ENCODE measurements around the gene MICU1. TPM values are rescaled to one million over a fixed set of nuclear protein-coding genes. Genes with fewer than 3 reads are reported as not detected.

MICU1 gene
- polyA plus RNA-seq, 1 experiment: 61.7 TPM

- H3K4me3 ChIP-seq (ENCODE audit: low read depth, low read length): no peak overlapping the region
- no peak for DNase-seq (ENCODE audit: low read depth, low spot score)
- TF ChIP-seq, protein P1, sequence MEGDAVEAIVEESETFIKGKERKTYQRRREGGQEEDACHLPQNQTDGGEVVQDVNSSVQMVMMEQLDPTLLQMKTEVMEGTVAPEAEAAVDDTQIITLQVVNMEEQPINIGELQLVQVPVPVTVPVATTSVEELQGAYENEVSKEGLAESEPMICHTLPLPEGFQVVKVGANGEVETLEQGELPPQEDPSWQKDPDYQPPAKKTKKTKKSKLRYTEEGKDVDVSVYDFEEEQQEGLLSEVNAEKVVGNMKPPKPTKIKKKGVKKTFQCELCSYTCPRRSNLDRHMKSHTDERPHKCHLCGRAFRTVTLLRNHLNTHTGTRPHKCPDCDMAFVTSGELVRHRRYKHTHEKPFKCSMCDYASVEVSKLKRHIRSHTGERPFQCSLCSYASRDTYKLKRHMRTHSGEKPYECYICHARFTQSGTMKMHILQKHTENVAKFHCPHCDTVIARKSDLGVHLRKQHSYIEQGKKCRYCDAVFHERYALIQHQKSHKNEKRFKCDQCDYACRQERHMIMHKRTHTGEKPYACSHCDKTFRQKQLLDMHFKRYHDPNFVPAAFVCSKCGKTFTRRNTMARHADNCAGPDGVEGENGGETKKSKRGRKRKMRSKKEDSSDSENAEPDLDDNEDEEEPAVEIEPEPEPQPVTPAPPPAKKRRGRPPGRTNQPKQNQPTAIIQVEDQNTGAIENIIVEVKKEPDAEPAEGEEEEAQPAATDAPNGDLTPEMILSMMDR (IDR thresholded peaks at IDR 0.05; ENCODE audit: low read depth, low read length): no peak
- no peaks in the 10 kb centered on the region for H3K27me3 ChIP-seq (ENCODE audit: control insufficient read depth, insufficient read depth, low read length)
- ChIA-PET CTCF (interaction anchor here (0.7 kb wide), 1 partner anchor 11 kb away, joined by 3 read pairs; no protein-coding TSS in a partner anchor), POLR2A (no interaction called here)
- H3K9me3 ChIP-seq (ENCODE audit: control insufficient read depth, insufficient read depth, low read length): no peaks in the 10 kb centered on the region
- H3K27ac ChIP-seq (ENCODE audit: low read depth, low read length): no peak overlapping the region
These were observed 24.7 kb downstream of the MICU1 start for GRCh38 chr10:72601144-72601543.

- Histone ChIP-seq H3K4me3 (ENCODE audit: low read depth, low read length) (no peak overlapping the region), H3K9me3 (ENCODE audit: control insufficient read depth, insufficient read depth, low read length) (no peaks in the 10 kb centered on the region), H3K27ac (ENCODE audit: low read depth, low read length) (no peak overlapping the region), H3K27me3 (ENCODE audit: control insufficient read depth, insufficient read depth, low read length) (no peaks in the 10 kb centered on the region)
- no peak for DNase-seq (ENCODE audit: low read depth, low spot score)
- ChIA-PET CTCF (interaction anchor here (0.9 to 1.4 kb wide), 2 partner anchors 12 to 232 kb away, joined by 3 read pairs; no protein-coding TSS in a partner anchor), POLR2A (no interaction called here)
- TF ChIP-seq, protein P1 (IDR thresholded peaks at IDR 0.05; ENCODE audit: low read depth, low read length): no peak
These were observed 26.8 kb downstream of the MICU1 start for GRCh38 chr10:72598769-72599701.

GRCh38 chr10:72597897-72598296 lies 28.0 kb downstream of the MICU1 start:
- H3K27ac ChIP-seq (ENCODE audit: low read depth, low read length): no peak overlapping the region
- peaks cover under 1% of the 10 kb centered on the region; the same call in 1 of the 2 replicates for H3K9me3 ChIP-seq (ENCODE audit: control insufficient read depth, insufficient read depth, low read length)
- no peak for DNase-seq (ENCODE audit: low read depth, low spot score)
- H3K4me3 ChIP-seq (ENCODE audit: low read depth, low read length): no peak overlapping the region
- CTCF ChIA-PET: interaction anchor here (0.6 to 1.4 kb wide), 2 partner anchors 13 to 43 kb away, joined by 3 to 4 read pairs; no protein-coding TSS in a partner anchor
- POLR2A ChIA-PET: no interaction called here
- TF ChIP-seq, protein P1 (IDR thresholded peaks at IDR 0.05; ENCODE audit: low read depth, low read length): no peak
- no peaks in the 10 kb centered on the region for H3K27me3 ChIP-seq (ENCODE audit: control insufficient read depth, insufficient read depth, low read length)

DNA sequence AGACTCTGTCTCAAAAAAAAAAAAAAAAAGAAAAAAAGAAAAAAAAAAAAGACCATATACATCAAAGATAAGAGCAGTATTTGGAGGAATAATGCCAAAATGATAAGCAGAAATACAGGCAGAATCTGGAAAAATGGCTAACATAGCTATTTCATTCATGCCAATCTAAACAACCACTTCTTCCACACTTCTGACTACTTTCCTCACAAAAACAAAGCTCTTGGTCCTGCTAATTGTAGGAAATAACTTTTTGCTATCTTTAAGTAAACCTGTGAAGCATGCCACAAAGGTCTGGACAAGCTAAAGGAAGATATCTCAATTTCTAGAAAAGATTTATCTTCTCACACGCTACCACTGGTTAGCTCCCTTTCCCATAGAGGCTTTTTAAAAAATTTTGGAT lies 30.4 kb downstream of the MICU1 start:
- no peak for DNase-seq (ENCODE audit: low read depth, low spot score)
- peaks cover 4% of the 10 kb centered on the region; the same call in 1 of the 2 replicates for H3K9me3 ChIP-seq (ENCODE audit: control insufficient read depth, insufficient read depth, low read length)
- H3K27me3 ChIP-seq (ENCODE audit: control insufficient read depth, insufficient read depth, low read length): no peaks in the 10 kb centered on the region
- ChIA-PET CTCF (interaction anchor here (0.7 kb wide), 1 partner anchor 254 kb away, joined by 3 read pairs; no protein-coding TSS in a partner anchor), POLR2A (interaction anchor here (0.7 kb wide), 1 partner anchor 121 kb away, joined by 7 read pairs; no protein-coding TSS in a partner anchor)
- TF ChIP-seq, protein P1 (IDR thresholded peaks at IDR 0.05; ENCODE audit: low read depth, low read length): no peak
- no peak overlapping the region for H3K27ac ChIP-seq (ENCODE audit: low read depth, low read length)
- H3K4me3 ChIP-seq (ENCODE audit: low read depth, low read length): no peak overlapping the region

DNA sequence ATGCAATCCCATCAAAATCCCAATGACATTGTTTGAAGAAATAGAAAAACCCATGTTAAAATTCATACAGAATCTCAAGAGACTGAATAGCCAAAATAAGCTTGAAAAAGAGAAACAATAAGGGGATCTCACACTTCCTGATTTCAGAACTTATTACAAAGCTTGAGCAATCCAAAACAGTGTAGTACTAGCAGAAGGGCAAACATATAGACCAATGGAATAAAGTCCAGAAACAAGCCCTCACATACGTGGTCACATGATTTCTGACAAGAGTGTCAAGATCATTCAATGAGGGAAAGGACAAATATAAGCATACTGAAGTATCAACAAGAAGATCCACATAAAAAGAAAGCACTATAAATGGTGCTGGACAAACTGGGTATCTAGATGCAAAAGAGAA lies 31.9 kb downstream of the MICU1 start:
- no peaks in the 10 kb centered on the region for H3K27me3 ChIP-seq (ENCODE audit: control insufficient read depth, insufficient read depth, low read length)
- ChIA-PET CTCF (no interaction called here), POLR2A (no interaction called here)

More for the DNA sequence above, 31.9 kb downstream of the MICU1 start:
- no peak overlapping the region for H3K27ac ChIP-seq (ENCODE audit: low read depth, low read length)
- no peak overlapping the region for H3K4me3 ChIP-seq (ENCODE audit: low read depth, low read length)
- TF ChIP-seq, protein P1 (IDR thresholded peaks at IDR 0.05; ENCODE audit: low read depth, low read length): no peak
- H3K9me3 ChIP-seq (ENCODE audit: control insufficient read depth, insufficient read depth, low read length): peaks cover 4% of the 10 kb centered on the region; the same call in 1 of the 2 replicates
- DNase-seq (ENCODE audit: low read depth, low spot score): no peak
